IMR-90 (cell line): Measurements from ENCODE around the gene GPN1. TPM values are rescaled to one million over a fixed set of nuclear protein-coding genes. Genes with fewer than 3 reads are reported as not detected.

Experiments
- ATAC-seq: fragments of 200-7000 bp; cut with Tn5 transposase; 2 replicates; pipeline ENCODE4 v1.9.1; 2020; ENCODE audit warnings: low read depth, mild to moderate bottlenecking, moderate library complexity
- BruUV-seq: library from RNA; stranded (reverse); fragments of 400-500 nt; replicated peaks from 2 replicates; lab custom pipeline; 2021; lab: Mats Ljungman, UMichigan
- CTCF ChIA-PET: fragments of 300-600 bp; formaldehyde crosslinking; extraction: SDS; loops from one replicate; lab custom pipeline; 2021; ENCODE audit warnings: antibody characterized with exemption; lab: Yijun Ruan, JAX
- POLR2A ChIA-PET: fragments of 300-600 bp; sonication (Branson Sonifier 250); formaldehyde crosslinking; loops from one replicate; lab custom pipeline; 2022; ENCODE audit warnings: antibody characterized with exemption; ENCODE audit not compliant: unreplicated experiment; lab: Charles Lee
- DNase-seq: peaks from one replicate; pipeline ENCODE4 v3.0.0; 2013
- H2AFZ ChIP-seq: replicated peaks from 2 replicates; pipeline ENCODE3; 2013; ENCODE audit warnings: low read length, mild to moderate bottlenecking; ENCODE audit not compliant: poor library complexity
- H2AK5ac ChIP-seq: 2 replicates; pipeline ENCODE4 v1.6.1; 2013; ENCODE audit warnings: low read depth, low read length, inconsistent platforms
- H2AK9ac ChIP-seq: replicated peaks from 2 replicates; pipeline ENCODE3; 2013; ENCODE audit warnings: mild to moderate bottlenecking, low read depth, low read length, moderate library complexity; ENCODE audit not compliant: poor library complexity
- H2BK120ac ChIP-seq: 2 replicates; pipeline ENCODE4 v1.6.1; 2013; ENCODE audit warnings: low read depth, low read length, inconsistent platforms
- H2BK15ac ChIP-seq: 3 replicates; pipeline ENCODE4 v1.6.1; 2013; ENCODE audit warnings: low read depth, low read length, inconsistent platforms
- H2BK20ac ChIP-seq: 2 replicates; pipeline ENCODE4 v1.6.1; 2013; ENCODE audit warnings: low read depth, mild to moderate bottlenecking, inconsistent platforms, low read length, moderate library complexity
- H2BK5ac ChIP-seq: 2 replicates; pipeline ENCODE4 v1.6.1; 2013; ENCODE audit warnings: mild to moderate bottlenecking, low read depth, low read length, inconsistent platforms; ENCODE audit not compliant: poor library complexity, severe bottlenecking
- H3K14ac ChIP-seq: replicated peaks from 2 replicates; pipeline ENCODE4 v1.6.1; 2013; ENCODE audit warnings: low read depth, low read length, inconsistent platforms
- H3K18ac ChIP-seq: 2 replicates; pipeline ENCODE4 v1.6.1; 2013; ENCODE audit warnings: low read depth, low read length, control low read depth
- H3K23ac ChIP-seq: 2 replicates; pipeline ENCODE4 v1.6.1; 2013; ENCODE audit warnings: low read depth, low read length, inconsistent platforms
- H3K27ac ChIP-seq: 2 replicates; pipeline ENCODE4 v1.5.1; 2013; ENCODE audit warnings: mild to moderate bottlenecking, control low read depth, low read length; ENCODE audit not compliant: insufficient read depth
- H3K27me3 ChIP-seq: 2 replicates; pipeline ENCODE4 v1.6.1; 2013; ENCODE audit warnings: low read length; ENCODE audit not compliant: control insufficient read depth, insufficient read depth
- H3K36me3 ChIP-seq: 2 replicates; pipeline ENCODE4 v1.6.1; 2013; ENCODE audit warnings: low read length, mixed read lengths; ENCODE audit not compliant: control insufficient read depth, insufficient read depth
- H3K4ac ChIP-seq: 2 replicates; pipeline ENCODE4 v1.6.1; 2013; ENCODE audit warnings: low read depth, low read length, inconsistent platforms
- H3K4me1 ChIP-seq: 2 replicates; pipeline ENCODE4 v1.6.1; 2013; ENCODE audit warnings: low read length, mixed read lengths; ENCODE audit not compliant: control insufficient read depth, insufficient read depth
- H3K4me2 ChIP-seq: 2 replicates; pipeline ENCODE4 v1.6.1; 2013; ENCODE audit warnings: low read depth, mild to moderate bottlenecking, control low read depth, low read length, moderate library complexity
- H3K4me3 ChIP-seq: 2 replicates; pipeline ENCODE4 v1.5.1; 2013; ENCODE audit warnings: low read depth, mild to moderate bottlenecking, control low read depth, low read length, moderate library complexity; ENCODE audit not compliant: insufficient read depth
- H3K56ac ChIP-seq: 2 replicates; pipeline ENCODE4 v1.6.1; 2013; ENCODE audit warnings: low read length, inconsistent platforms; ENCODE audit not compliant: insufficient read depth; ENCODE audit errors: extremely low read depth
- H3K79me1 ChIP-seq, 2 experiments: 2 replicates each; pipeline ENCODE4 v1.6.1; 2013; ENCODE audit warnings: low read length in 2 of 2, inconsistent platforms in 1 of 2, low read depth in 1 of 2
- H3K9ac ChIP-seq: 2 replicates; pipeline ENCODE4 v1.6.1; 2013; ENCODE audit warnings: low read depth, low read length, control low read depth
- H3K9me1 ChIP-seq: 2 replicates; pipeline ENCODE4 v1.6.1; 2013; ENCODE audit warnings: low read length, inconsistent platforms; ENCODE audit not compliant: insufficient read depth
- H3K9me3 ChIP-seq: 2 replicates; pipeline ENCODE4 v1.6.1; 2013; ENCODE audit warnings: low read length; ENCODE audit not compliant: control insufficient read depth, insufficient read depth
- H4K20me1 ChIP-seq: 2 replicates; pipeline ENCODE4 v1.6.1; 2013; ENCODE audit warnings: low read length, inconsistent platforms; ENCODE audit not compliant: insufficient read depth
- H4K5ac ChIP-seq: 2 replicates; pipeline ENCODE4 v1.6.1; 2013; ENCODE audit warnings: mild to moderate bottlenecking, low read depth, low read length, control low read depth
- H4K8ac ChIP-seq, 2 experiments: 2 replicates each; pipeline ENCODE4 v1.6.1; 2013; ENCODE audit warnings: low read depth in 2 of 2, low read length in 2 of 2, control low read depth in 1 of 2, inconsistent platforms in 1 of 2
- H4K91ac ChIP-seq: 2 replicates; pipeline ENCODE4 v1.6.1; 2013; ENCODE audit warnings: low read depth, low read length, inconsistent platforms; ENCODE audit not compliant: insufficient read depth
- CEBPB ChIP-seq: IDR thresholded peaks from 2 replicates; pipeline ENCODE4 v1.6.1; 2012; ENCODE audit warnings: low read depth, low read length, improper control_type of control experiment
- CHD1 ChIP-seq: IDR thresholded peaks from 2 replicates; pipeline ENCODE4 v1.6.1; 2012; ENCODE audit warnings: low read depth, low read length, improper control_type of control experiment
- ELK1 ChIP-seq: fragments of 150-350 bp; IDR thresholded peaks from 2 replicates; pipeline ENCODE4 v1.6.1; 2016; ENCODE audit warnings: low read depth, mild to moderate bottlenecking, low read length, moderate library complexity, borderline replicate concordance
- FOS ChIP-seq: fragments of 150-350 bp; IDR thresholded peaks from 2 replicates; pipeline ENCODE4 v1.6.1; 2016; ENCODE audit warnings: low read depth, low read length
- MAFK ChIP-seq: IDR thresholded peaks from 2 replicates; pipeline ENCODE4 v1.6.1; 2012; ENCODE audit warnings: low read depth, low read length, improper control_type of control experiment
- MAZ ChIP-seq: IDR thresholded peaks from 2 replicates; pipeline ENCODE4 v1.6.1; 2012; ENCODE audit warnings: low read depth, mild to moderate bottlenecking, low read length, improper control_type of control experiment, moderate library complexity, borderline replicate concordance
- MXI1 ChIP-seq: IDR thresholded peaks from 2 replicates; pipeline ENCODE4 v1.6.1; 2012; ENCODE audit warnings: low read depth, mild to moderate bottlenecking, low read length, moderate library complexity, borderline replicate concordance
- NFE2L2 ChIP-seq: fragments of 150-350 bp; IDR thresholded peaks from 2 replicates; pipeline ENCODE4 v1.6.1; 2016; ENCODE audit warnings: low read depth, mild to moderate bottlenecking, low read length
- POLR2A ChIP-seq: IDR thresholded peaks from 2 replicates; pipeline ENCODE4 v1.6.1; 2012; ENCODE audit warnings: mild to moderate bottlenecking, low read depth, low read length
- RAD21 ChIP-seq: IDR thresholded peaks from 2 replicates; pipeline ENCODE4 v1.6.1; 2012; ENCODE audit warnings: low read length, improper control_type of control experiment
- RCOR1 ChIP-seq: IDR thresholded peaks from 2 replicates; pipeline ENCODE4 v1.6.1; 2012; ENCODE audit warnings: mild to moderate bottlenecking, low read length, improper control_type of control experiment; ENCODE audit not compliant: insufficient replicate concordance
- RFX5 ChIP-seq: IDR thresholded peaks from 2 replicates; pipeline ENCODE4 v1.8.0; 2012; ENCODE audit warnings: low read depth, mild to moderate bottlenecking, low read length, moderate library complexity
- WGBS, 2 experiments: methylation state at CpG; one replicate each; pipeline versions ENCODE4 v1.1.5 to v1.1.7; 2013; ENCODE audit warnings: missing lambda C conversion rate in 2 of 2; ENCODE audit not compliant: insufficient read length in 1 of 2; ENCODE audit errors: extremely low coverage in 2 of 2; 5-methylcytosine and 5-hydroxymethylcytosine counted together
- dilution Hi-C: fragments of 300-500 bp; cut with HindIII; formaldehyde crosslinking; loops from one replicate; pipeline ENCODE4 v1.14.3; 2018; ENCODE audit warnings: low sequenced_read_pairs; ENCODE audit not compliant: unreplicated experiment
- in situ Hi-C: fragments of 300-500 bp; cut with MboI; formaldehyde crosslinking; loops from 3 replicates; pipeline ENCODE4 v1.14.3; 2019; ENCODE audit warnings: low sequenced_read_pairs, inconsistent platforms, mixed read lengths
- intact Hi-C: fragments of 100-400 bp; cut with micrococcal nuclease; formaldehyde crosslinking; loops from 2 replicates; pipeline ENCODE4 v1.10.0; 2022
- polyA plus RNA-seq, 3 experiments: library from polyadenylated mRNA; depleted of rRNA; stranded (reverse); fragments of >200 nt; gene quantifications; 2 replicates each; pipeline ENCODE4 v1.2.3, GENCODE V29; 2012; ENCODE audit warnings: low replicate concordance in 1 of 3
- total RNA-seq: library from RNA; depleted of rRNA; stranded (reverse); fragments of >200 nt; gene quantifications from 2 replicates; pipeline ENCODE4 v1.2.3, GENCODE V29; 2012

The GPN1 gene
- total and polyA plus RNA-seq, 2 of the 4 experiments (the other 2 are of a cell fraction) = 37.8 to 63.8 TPM

- TF ChIP-seq MAFK = no peak
Measured at GRCh38 chr2:27581417-27582128, 47.3 kb upstream of the GPN1 start (continued).

- peaks cover 6% of the 10 kb centered on the region; the same call in 1 of the 2 replicates for H3K9me1 ChIP-seq
- H3K14ac ChIP-seq = peak overlapping the region; percentile 86
- in situ Hi-C loops = no loop called here
- peak overlapping the region; percentile 87 to 99 for H4K8ac ChIP-seq
- CTCF ChIA-PET = no interaction called here
- H3K27me3 ChIP-seq = no peaks in the 10 kb centered on the region
- peak overlapping the region; percentile 43; the same call in 1 of the 2 replicates for H3K56ac ChIP-seq
- H4K91ac ChIP-seq = peak overlapping the region; percentile 85
- peaks cover 12% of the 10 kb centered on the region; the same call in 1 of the 2 replicates for H4K20me1 ChIP-seq
- H2AK5ac ChIP-seq = peak overlapping the region; percentile 58; the same call in 1 of the 2 replicates
- intact Hi-C loops = no loop called here
- H3K23ac ChIP-seq = peak overlapping the region; percentile 33; the same call in 1 of the 2 replicates
- H3K79me1 ChIP-seq = peaks cover 10 to 31% of the 10 kb centered on the region in 2 experiments
- H3K18ac ChIP-seq = peak overlapping the region; percentile 53; the same call in 1 of the 2 replicates
- no TSS peak for BruUV-seq
- H2BK5ac ChIP-seq = peak overlapping the region; percentile 29
- peak overlapping the region; percentile 70; the same call in 1 of the 2 replicates for H2BK120ac ChIP-seq
- peak overlapping the region; percentile 91 for H3K4ac ChIP-seq
- DNase-seq (no peak), ATAC-seq (no peak)
- no peaks in the 10 kb centered on the region for H3K36me3 ChIP-seq
- dilution Hi-C loops = no loop called here
- H3K9me3 ChIP-seq = peaks cover 2% of the 10 kb centered on the region; the same call in 1 of the 2 replicates
- H3K4me3 ChIP-seq = peak overlapping the region; percentile 69
- H3K4me2 ChIP-seq = peak overlapping the region; percentile 47; the same call in 1 of the 2 replicates
- H2BK20ac ChIP-seq = peak overlapping the region; percentile 50; the same call in 1 of the 2 replicates
- H3K9ac ChIP-seq = no peak overlapping the region; the same call in 1 of the 2 replicates
- 97% methylated on average over 5 of the region's 16 CpGs; no CpG with 5 or more reads in 1 of the 2 experiments for WGBS, 2 experiments
- H2AK9ac ChIP-seq = peak overlapping the region; percentile 87
- peak overlapping the region; percentile 71; the same call in 2 of the 3 replicates for H2BK15ac ChIP-seq
- H3K27ac ChIP-seq = peak overlapping the region; percentile 38
- peak overlapping the region; percentile 95 for H4K5ac ChIP-seq
- H2AFZ ChIP-seq = peak overlapping the region; percentile 93
- POLR2A ChIA-PET = no interaction called here
- H3K4me1 ChIP-seq = peaks cover 3% of the 10 kb centered on the region; the same call in 1 of the 2 replicates
- TF ChIP-seq MAFK = no peak
- TF ChIP-seq RAD21 = no peak
- no peak for TF ChIP-seq RCOR1
- no peak for TF ChIP-seq MAZ
- TF ChIP-seq POLR2A = no peak
- TF ChIP-seq MXI1 = no peak
- no peak for TF ChIP-seq NFE2L2
- no peak for TF ChIP-seq CHD1
- TF ChIP-seq ELK1 = no peak
- no peak for TF ChIP-seq RFX5
- no peak for TF ChIP-seq CEBPB
- TF ChIP-seq FOS = no peak
Measured at GRCh38 chr2:27582129-27582694, 46.6 kb upstream of the GPN1 start.
